IPS DF 6.9 (cell line): Measurements from ENCODE around the gene PIK3CG.
"Not testable (repeated sequence)": the region's sequence is repeated elsewhere in the genome, so short reads cannot be mapped to it uniquely, and the experiment has no call there.

Source experiments
- DNase-seq: peaks from one replicate; pipeline ENCODE4 v3.0.0-alpha.2; 2013; ENCODE audit warnings: low read depth, low spot score
- H3K27ac ChIP-seq: one replicate; pipeline ENCODE4 v1.5.1; 2013; ENCODE audit warnings: low read length, control low read depth
- H3K27me3 ChIP-seq: 2 replicates; pipeline ENCODE4 v1.6.1; 2013; ENCODE audit warnings: mild to moderate bottlenecking, low read length; ENCODE audit not compliant: control insufficient read depth, insufficient read depth
- H3K36me3 ChIP-seq: 2 replicates; pipeline ENCODE4 v1.6.1; 2013; ENCODE audit warnings: low read length; ENCODE audit not compliant: control insufficient read depth, insufficient read depth
- H3K4me1 ChIP-seq: 2 replicates; pipeline ENCODE4 v1.6.1; 2013; ENCODE audit warnings: low read length; ENCODE audit not compliant: control insufficient read depth, insufficient read depth
- H3K4me3 ChIP-seq: 2 replicates; pipeline ENCODE4 v1.5.1; 2013; ENCODE audit warnings: mild to moderate bottlenecking, low read length
- H3K9me3 ChIP-seq: 2 replicates; pipeline ENCODE4 v1.6.1; 2013; ENCODE audit warnings: low read length, inconsistent platforms; ENCODE audit not compliant: control insufficient read depth, insufficient read depth
- WGBS: extraction: QIAGEN DNeasy Blood & Tissue Kit; methylation state at CpG from one replicate; pipeline ENCODE4 v1.1.7; 2013; ENCODE audit warnings: mixed read lengths, missing lambda C conversion rate; ENCODE audit not compliant: insufficient read length, insufficient coverage; 5-methylcytosine and 5-hydroxymethylcytosine counted together

The PIK3CG gene

GRCh38 chr7:106905734-106906133 lies 40.7 kb downstream of the PIK3CG start:
- Histone ChIP-seq H3K27ac (no peak overlapping the region), H3K4me3 (no peak overlapping the region), H3K4me1 (no peaks in the 10 kb centered on the region; the same call in 1 of the 2 replicates), H3K36me3 (no peaks in the 10 kb centered on the region), H3K27me3 (no peaks in the 10 kb centered on the region), H3K9me3 (no peaks in the 10 kb centered on the region)
- WGBS = no CpG with 5 or more reads among the region's 3 CpGs
- peak; percentile 18 for DNase-seq

DNA sequence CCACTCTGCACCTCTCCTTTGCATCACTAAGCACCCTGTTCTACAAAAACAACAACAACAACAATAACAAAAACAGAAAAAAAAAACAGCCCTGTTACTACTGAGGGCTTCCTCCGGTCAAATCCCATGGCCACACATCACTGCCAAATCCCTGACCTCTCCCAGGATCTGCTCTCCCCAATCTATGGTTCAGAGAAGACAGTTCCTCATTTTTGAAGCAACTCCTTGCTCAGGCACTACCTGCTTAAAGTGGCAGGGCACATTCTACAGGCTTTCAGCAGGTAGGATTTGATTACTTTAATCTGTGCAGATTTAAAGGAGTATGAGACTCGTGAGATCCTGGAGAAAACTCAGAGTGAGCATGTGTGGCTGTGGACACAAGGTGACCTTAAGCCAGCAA lies 46.9 kb downstream of the PIK3CG start:
- Histone ChIP-seq H3K4me3 (no peak overlapping the region), H3K27ac (no peak overlapping the region), H3K4me1 (no peaks in the 10 kb centered on the region), H3K9me3 (no peaks in the 10 kb centered on the region), H3K36me3 (no peaks in the 10 kb centered on the region), H3K27me3 (no peaks in the 10 kb centered on the region)
- DNase-seq = no peak
- no CpG with 5 or more reads among the region's 2 CpGs for WGBS

GRCh38 chr7:106914018-106914607 lies 49.0 kb downstream of the PIK3CG start:
- Histone ChIP-seq H3K4me1 (no peaks in the 10 kb centered on the region), H3K36me3 (no peaks in the 10 kb centered on the region), H3K27ac (no peak overlapping the region), H3K27me3 (no peaks in the 10 kb centered on the region), H3K9me3 (no peaks in the 10 kb centered on the region), H3K4me3 (no peak overlapping the region)
- no peak for DNase-seq
- no CpG with 5 or more reads among the region's 3 CpGs for WGBS

GRCh38 chr7:106915407-106915806 lies 50.3 kb downstream of the PIK3CG start:
- DNase-seq = no peak
- no peaks in the 10 kb centered on the region for H3K9me3 ChIP-seq
- no peaks in the 10 kb centered on the region for H3K4me1 ChIP-seq
- no CpG with 5 or more reads among the region's 2 CpGs for WGBS
- H3K27me3 ChIP-seq = no peaks in the 10 kb centered on the region
- H3K4me3 ChIP-seq = no peak overlapping the region
- no peaks in the 10 kb centered on the region for H3K36me3 ChIP-seq
- no peak overlapping the region for H3K27ac ChIP-seq

GRCh38 chr7:106915873-106916272 lies 50.8 kb downstream of the PIK3CG start:
- Histone ChIP-seq H3K27me3 (no peaks in the 10 kb centered on the region), H3K9me3 (no peaks in the 10 kb centered on the region), H3K27ac (no peak overlapping the region), H3K36me3 (no peaks in the 10 kb centered on the region), H3K4me3 (no peak overlapping the region), H3K4me1 (no peaks in the 10 kb centered on the region)
- no peak for DNase-seq
- WGBS = no CpG with 5 or more reads among the region's 4 CpGs

DNA sequence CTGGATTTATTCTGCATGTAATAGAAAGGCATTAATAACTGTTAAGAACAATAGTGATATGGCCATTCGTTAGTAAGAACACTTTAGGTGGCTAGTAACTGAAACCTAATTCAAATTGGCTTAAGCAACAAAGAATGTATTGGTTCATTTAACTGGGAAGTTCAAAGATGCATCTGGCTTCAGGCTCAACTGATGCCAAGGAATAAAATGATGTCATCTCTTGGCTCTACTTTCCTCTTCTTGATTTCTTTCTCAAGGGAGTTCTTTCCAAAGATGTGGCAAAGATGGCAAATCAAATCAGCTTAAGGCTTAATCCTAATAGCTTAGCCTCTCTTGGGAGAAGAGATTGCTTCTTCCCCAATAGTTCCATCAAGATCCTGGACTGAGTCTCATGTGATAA lies 51.6 kb downstream of the PIK3CG start:
- Histone ChIP-seq H3K4me1 (no peaks in the 10 kb centered on the region), H3K4me3 (no peak overlapping the region), H3K27me3 (no peaks in the 10 kb centered on the region), H3K9me3 (no peaks in the 10 kb centered on the region), H3K36me3 (no peaks in the 10 kb centered on the region), H3K27ac (no peak overlapping the region)
- no peak for DNase-seq
- WGBS = no CpG with 5 or more reads among the region's 1 CpG

DNA sequence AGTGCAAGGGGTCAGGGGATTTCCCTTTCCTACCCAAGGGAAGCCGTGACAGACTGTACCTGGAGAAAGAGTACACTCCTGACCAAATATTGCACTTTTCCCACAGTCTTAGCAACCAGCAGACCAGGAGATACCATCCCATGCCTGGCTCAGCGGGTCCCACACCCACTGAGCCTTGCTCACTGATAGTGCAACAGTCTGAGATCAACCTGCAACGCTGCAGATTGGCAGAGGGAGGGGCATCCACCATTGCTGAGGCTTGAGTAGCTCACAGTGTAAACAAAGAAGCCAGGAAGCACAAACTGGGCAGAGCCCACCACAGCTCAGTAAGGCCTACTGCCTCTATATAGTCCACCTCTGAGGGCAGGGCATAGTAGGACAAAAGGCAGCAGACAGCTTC lies 53.9 kb downstream of the PIK3CG start:
- H3K27ac ChIP-seq = no peak overlapping the region
- no peaks in the 10 kb centered on the region for H3K27me3 ChIP-seq
- H3K9me3 ChIP-seq = no peaks in the 10 kb centered on the region
- H3K36me3 ChIP-seq = no peaks in the 10 kb centered on the region
- no peak overlapping the region for H3K4me3 ChIP-seq
- WGBS = no CpG with 5 or more reads among the region's 3 CpGs
- H3K4me1 ChIP-seq = no peaks in the 10 kb centered on the region
- no peak for DNase-seq

GRCh38 chr7:106924468-106924867 lies 59.4 kb downstream of the PIK3CG start:
- not testable (repeated sequence) for H3K9me3 ChIP-seq, H3K4me3 ChIP-seq, H3K27ac ChIP-seq, H3K27me3 ChIP-seq, DNase-seq, H3K4me1 ChIP-seq, H3K36me3 ChIP-seq
- WGBS = no CpG with 5 or more reads among the region's 2 CpGs

- no peaks in the 10 kb centered on the region for H3K36me3 ChIP-seq
- no peaks in the 10 kb centered on the region for H3K9me3 ChIP-seq
- H3K4me3 ChIP-seq = no peak overlapping the region
- no peak overlapping the region for H3K27ac ChIP-seq
- no peaks in the 10 kb centered on the region for H3K4me1 ChIP-seq
- no peaks in the 10 kb centered on the region for H3K27me3 ChIP-seq
- no peak for DNase-seq
- WGBS = no CpG with 5 or more reads among the region's 4 CpGs
Observed at GRCh38 chr7:106926892-106927291, 61.8 kb downstream of the PIK3CG start.

DNA sequence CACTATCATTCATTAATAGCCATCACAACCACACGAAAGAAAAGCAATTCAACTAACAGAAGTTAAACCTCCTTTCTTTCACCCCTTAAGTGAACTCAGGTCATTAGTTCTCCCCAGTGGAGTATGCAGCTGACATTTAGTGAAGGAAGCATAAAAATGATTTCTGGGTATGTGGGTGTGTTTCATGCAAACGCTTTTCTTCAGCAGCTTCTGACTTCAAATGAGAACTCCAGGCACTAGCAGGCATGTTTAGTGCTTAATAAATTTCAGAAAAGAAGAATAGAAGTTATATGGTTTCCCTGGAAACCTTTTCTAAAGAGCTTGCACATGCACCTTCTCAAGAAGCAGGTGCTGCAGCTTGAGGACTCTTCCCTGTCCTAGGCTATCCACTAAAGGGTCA lies 62.5 kb downstream of the PIK3CG start:
- no peaks in the 10 kb centered on the region for H3K4me1 ChIP-seq
- no CpG with 5 or more reads among the region's 2 CpGs for WGBS
- H3K9me3 ChIP-seq = no peaks in the 10 kb centered on the region
- H3K27me3 ChIP-seq = no peaks in the 10 kb centered on the region
- no peak overlapping the region for H3K27ac ChIP-seq
- no peak for DNase-seq
- no peak overlapping the region for H3K4me3 ChIP-seq
- no peaks in the 10 kb centered on the region for H3K36me3 ChIP-seq

DNA sequence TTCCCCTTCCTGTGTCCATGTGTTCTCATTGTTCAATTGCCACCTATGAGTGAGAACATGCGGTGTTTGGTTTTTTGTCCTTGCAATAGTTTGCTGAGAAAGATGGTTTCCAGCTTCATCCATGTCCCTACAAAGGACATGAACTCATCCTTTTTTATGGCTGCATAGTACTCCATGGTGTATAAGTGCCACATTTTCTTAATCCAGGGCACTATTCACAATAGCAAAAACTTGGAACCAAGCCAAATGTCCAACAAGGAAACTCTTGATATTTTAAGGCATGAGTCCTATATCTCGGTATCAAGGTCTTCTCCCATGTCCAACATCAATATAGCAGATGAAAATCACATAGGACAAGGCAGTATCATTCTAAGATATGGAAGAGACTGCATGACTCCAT lies 64.5 kb downstream of the PIK3CG start:
- WGBS = no CpG with 5 or more reads among the region's 2 CpGs
- not testable (repeated sequence) for H3K4me3 ChIP-seq, DNase-seq, H3K9me3 ChIP-seq, H3K27me3 ChIP-seq, H3K4me1 ChIP-seq, H3K36me3 ChIP-seq, H3K27ac ChIP-seq
